ENCODE results near the gene LAMA5. TPM values are rescaled to one million over a fixed set of nuclear protein-coding genes. Genes with fewer than 3 reads are reported as not detected.

LAMA5 gene
- total and polyA plus RNA-seq, 2 of the 8 experiments (the other 6 are each of a cell fraction or from before 2014, with no cell fraction given): 34.4 to 225 TPM

- Histone ChIP-seq H2BK5ac (ENCODE audit: low read depth, low read length) (peak overlapping the region; percentile 60; the same call in 1 of the 2 replicates), H2AK5ac (ENCODE audit: low read depth, low read length) (0 out of 2 replicates have a peak overlapping the region, but pooled peaks have one; percentile 4), H3K56ac (replicated peaks; ENCODE audit: insufficient read length, low read depth, low read length) (no peak overlapping the region), H3K79me1 (ENCODE audit: low read depth, low read length) (no peaks in the 10 kb centered on the region; the same call in 1 of the 2 replicates), H3K4ac (replicated peaks; ENCODE audit: insufficient read length, low read depth, low read length) (peak overlapping the region; percentile 38), H2BK20ac (ENCODE audit: low read length) (no peak overlapping the region), H3K27ac (ENCODE audit: low read depth, low read length) (no peak overlapping the region), H4K91ac (replicated peaks; ENCODE audit: insufficient read length, low read length) (peak overlapping the region; percentile 84), H3K4me2 (ENCODE audit: insufficient read depth in 1 of 2, low read depth in 2 of 2, low read length in 2 of 2) (no peak overlapping the region), H3K4me3 (ENCODE audit: extremely low read depth in 1 of 4, insufficient read depth in 2 of 4, low read depth in 3 of 4, low read length in 4 of 4) (no peak overlapping the region), H3K9ac (replicated peaks in 1 of 4; ENCODE audit: extremely low read depth in 1 of 4, low read depth in 3 of 4, low read length in 3 of 4) (no peak overlapping the region), H2BK15ac (ENCODE audit: low read length) (peak overlapping the region; percentile 61; the same call in 1 of the 2 replicates), H4K20me1 (replicated peaks in 1 of 2; ENCODE audit: control insufficient read depth in 1 of 2, insufficient read depth in 2 of 2, low read length in 2 of 2) (no peaks in the 10 kb centered on the region), H3K27me3 (replicated peaks in 1 of 4; ENCODE audit: control insufficient read depth in 3 of 4, extremely low read depth in 1 of 4, insufficient read depth in 3 of 4, low read length in 3 of 4) (no peaks in the 10 kb centered on the region), H4K8ac (ENCODE audit: extremely low read depth, insufficient read depth, low read length) (peak overlapping the region; percentile 62; the same call in 1 of the 2 replicates), H3K14ac (ENCODE audit: insufficient read length) (no peak overlapping the region), H2BK120ac (replicated peaks; ENCODE audit: low read depth, low read length) (no peak overlapping the region), H3K18ac (ENCODE audit: extremely low read depth, low read length) (no peak overlapping the region; the same call in none of the 2 replicates), H3K23ac (ENCODE audit: insufficient read length) (no peak overlapping the region), H3K4me1 (replicated peaks in 1 of 4; ENCODE audit: control insufficient read depth in 3 of 4, insufficient read depth in 4 of 4, low read length in 3 of 4) (peaks cover 8 to 49% (median 42%) of the 10 kb centered on the region in 4 experiments), H4K5ac (ENCODE audit: insufficient read length, low read depth, low read length) (no peak overlapping the region), H2BK12ac (ENCODE audit: low read depth, low read length) (peak overlapping the region; percentile 75; the same call in 1 of the 2 replicates), H3K79me2 (ENCODE audit: control insufficient read depth in 1 of 2, insufficient read depth in 2 of 2, low read length in 2 of 2) (peaks cover 0 to 7% of the 10 kb centered on the region in 2 experiments; a peak in 1 of 4 replicates), H3K36me3 (ENCODE audit: control insufficient read depth in 2 of 4, insufficient read depth in 4 of 4, low read length in 3 of 4) (no peaks in the 10 kb centered on the region; a peak in 1 of 8 replicates), H3K23me2 (ENCODE audit: low read depth, low read length) (peaks cover 10% of the 10 kb centered on the region), H2AFZ (ENCODE audit: low read length) (no peak overlapping the region), H3K9me3 (ENCODE audit: insufficient read depth in 2 of 2, low read depth in 1 of 2, low read length in 1 of 2) (no peaks in the 10 kb centered on the region)
- ChIA-PET POLR2A (ENCODE audit: partially characterized antibody) (interaction anchor here (1.3 to 12.6 kb wide), 7 partner anchors 7 to 66 kb away, joined by 3 to 213 read pairs (median 29); partner anchors contain the start of genes ADRM1 and RPS21), CTCF (ENCODE audit: partially characterized antibody) (interaction anchor here (0.9 to 10.9 kb wide), 7 partner anchors 9 to 43 kb away, joined by 3 to 212 read pairs (median 4); partner anchors contain the start of gene RPS21)
- 86% methylated on average over 18 of the region's 18 CpGs; no CpG with 5 or more reads in 1 of the 2 experiments for WGBS, 2 experiments (ENCODE audit: extremely low coverage in 1 of 2, insufficient coverage in 1 of 2, insufficient read length in 1 of 2, insufficient replicate concordance in 2 of 2, low coverage in 1 of 2, low lambda C conversion rate in 2 of 2, missing lambda C conversion rate in 1 of 2)
- DNase-seq (ENCODE audit: low read depth in 1 of 2, low spot score in 2 of 2) (no peak), FAIRE-seq (no peak)
- no peak for TF ChIP-seq RBBP5 (IDR thresholded peaks at IDR 0.05; ENCODE audit: borderline replicate concordance, low read depth, low read length)
- no peak for TF ChIP-seq RFX5 (IDR thresholded peaks at IDR 0.05; ENCODE audit: borderline replicate concordance, low read depth, low read length)
- no peak for TF ChIP-seq KDM4A (IDR thresholded peaks at IDR 0.05; ENCODE audit: low read depth, low read length, severe bottlenecking)
- no peak for TF ChIP-seq TEAD4 (IDR thresholded peaks at IDR 0.05; ENCODE audit: low read depth, low read length)
- TF ChIP-seq E2F6 (IDR thresholded peaks at IDR 0.05): peak; percentile 45; the same call in 1 of the 2 replicates
Observed at GRCh38 chr20:62370807-62371587, 3.9 kb upstream of the LAMA5 start.

Data from H1 (cell line).